NCI-H510A treated with DMSO at 0.1 percent for 48 hours (cell line): ENCODE data around the gene SH3PXD2A.
A peak's percentile ranks its signal among the peaks of the same experiment; 100 is the strongest.

Source experiments
- DNase-seq: peaks from one replicate; lab custom pipeline; 2025; lab: John Stamatoyannopoulos, UW

The SH3PXD2A gene

GRCh38 chr10:103722632-103723031 lies 132.7 kb downstream of the SH3PXD2A start:
- no peak for DNase-seq

GRCh38 chr10:103720964-103721335 lies 134.4 kb downstream of the SH3PXD2A start:
- DNase-seq: peak; percentile 72

GRCh38 chr10:103720328-103720963 lies 134.9 kb downstream of the SH3PXD2A start:
- no peak for DNase-seq

GRCh38 chr10:103719036-103719435 lies 136.3 kb downstream of the SH3PXD2A start:
- DNase-seq: no peak

GRCh38 chr10:103718247-103718620 lies 137.1 kb downstream of the SH3PXD2A start:
- DNase-seq: no peak

- peak; percentile 24 for DNase-seq
Observed at GRCh38 chr10:103717341-103718246, 137.8 kb downstream of the SH3PXD2A start.

- no peak for DNase-seq
Observed at GRCh38 chr10:103716206-103717160, 138.9 kb downstream of the SH3PXD2A start.

GRCh38 chr10:103715430-103715829 lies 139.9 kb downstream of the SH3PXD2A start:
- no peak for DNase-seq

- no peak for DNase-seq
Observed at GRCh38 chr10:103714232-103714891, 141.0 kb downstream of the SH3PXD2A start.

- no peak for DNase-seq
Observed at GRCh38 chr10:103713676-103714075, 141.7 kb downstream of the SH3PXD2A start.

- DNase-seq: peak; percentile 85
Observed at GRCh38 chr10:103712898-103713498, 142.4 kb downstream of the SH3PXD2A start.

GRCh38 chr10:103712146-103712545 lies 143.2 kb downstream of the SH3PXD2A start:
- DNase-seq: no peak

- no peak for DNase-seq
Observed at GRCh38 chr10:103711351-103711994, 143.9 kb downstream of the SH3PXD2A start.

GRCh38 chr10:103710490-103710889 lies 144.9 kb downstream of the SH3PXD2A start:
- DNase-seq: no peak

GRCh38 chr10:103709341-103709920 lies 145.9 kb downstream of the SH3PXD2A start:
- no peak for DNase-seq

- no peak for DNase-seq
Observed at GRCh38 chr10:103708627-103709288, 146.6 kb downstream of the SH3PXD2A start.

- no peak for DNase-seq
Observed at GRCh38 chr10:103707956-103708626, 147.3 kb downstream of the SH3PXD2A start.

GRCh38 chr10:103706762-103707161 lies 148.6 kb downstream of the SH3PXD2A start:
- no peak for DNase-seq

- no peak for DNase-seq
Observed at GRCh38 chr10:103706047-103706446, 149.3 kb downstream of the SH3PXD2A start.
